Thyroid gland (tissue), 4 donors: ENCODE measurements around the gene PDAP1. TPM values are rescaled to one million over a fixed set of nuclear protein-coding genes. Genes with fewer than 3 reads are reported as not detected.

ENCODE experiments used
- DNase-seq, 2 donors: peaks; one replicate each; pipeline ENCODE4 v3.0.0-alpha.2; 2019
- H3K27ac ChIP-seq, 3 donors: fragments of 200-600 bp; sonication (generic); 1 replicate in 2 of 3; 2 replicates in 1 of 3; pipeline ENCODE4 v1.5.1; 2016 to 2019; ENCODE audit warnings: mild to moderate bottlenecking in 1 of 3, moderate library complexity in 1 of 3
- H3K27me3 ChIP-seq: fragments of 200-600 bp; sonication (generic); one replicate; pipeline ENCODE4 v1.5.1; 2019
- H3K36me3 ChIP-seq, 2 donors: fragments of 200-600 bp; sonication (generic); one replicate each; pipeline ENCODE4 v1.5.1; 2016 to 2019
- H3K4me1 ChIP-seq, 2 donors: fragments of 200-600 bp; sonication (generic); one replicate each; pipeline ENCODE4 v1.5.1; 2017 to 2019
- H3K4me3 ChIP-seq, 3 donors: fragments of 200-600 bp; sonication (generic); replicated peaks in 1 of 3; 1 replicate in 2 of 3; 2 replicates in 1 of 3; pipeline ENCODE4 v1.5.1; 2016; ENCODE audit warnings: mild to moderate bottlenecking in 1 of 3
- H3K9me3 ChIP-seq: fragments of 200-600 bp; sonication (generic); one replicate; pipeline ENCODE4 v1.5.1; 2017
- CTCF ChIP-seq, 6 experiments: fragments of 200-600 bp in 3 of 6; fragments of 450-650 bp in 3 of 6; sonication (generic) in 3 of 6; IDR thresholded peaks; one replicate each; pipeline ENCODE4 v1.5.1; 2016 to 2019; ENCODE audit warnings: antibody characterized with exemption in 6 of 6, mild to moderate bottlenecking in 2 of 6, inconsistent platforms in 1 of 6, moderate library complexity in 1 of 6
- POLR2A ChIP-seq, 2 donors: fragments of 450-650 bp; IDR thresholded peaks; one replicate each; pipeline ENCODE4 v1.6.1; 2017; ENCODE audit warnings: antibody characterized with exemption in 2 of 2, mild to moderate bottlenecking in 2 of 2, moderate library complexity in 1 of 2
- WGBS, 2 donors: methylation state at CpG; one replicate each; pipeline ENCODE4 v1.1.5; 2017; 5-methylcytosine and 5-hydroxymethylcytosine counted together
- intact Hi-C: fragments of 100-400 bp; cut with DNase I; formaldehyde crosslinking; loops from one replicate; pipeline ENCODE4 v1.15.1; 2023
- total RNA-seq, 4 donors: library from RNA; depleted of rRNA; stranded (reverse); fragments of >200 nt; gene quantifications; one replicate each; pipeline ENCODE4 v1.2.3, GENCODE V29; 2016

Gene PDAP1
- total RNA-seq, 4 donors from 2014 or later, result 73.9 to 112 (median 93.2) TPM

- intact Hi-C loops, result no loop called here
- no peaks in the 10 kb centered on the region for H3K27me3 ChIP-seq
- WGBS, 2 donors, result 80 to 87% methylated on average over 20 to 21 of the region's 21 CpGs
- peaks cover 6 to 19% of the 10 kb centered on the region in 2 donors for H3K4me1 ChIP-seq
- no peak for TF ChIP-seq POLR2A (IDR thresholded peaks at IDR 0.05)
- TF ChIP-seq CTCF (IDR thresholded peaks at IDR 0.05), result no peak
- no peak overlapping the region for H3K4me3 ChIP-seq
- peaks cover 46 to 52% of the 10 kb centered on the region in 2 donors for H3K36me3 ChIP-seq
- H3K27ac ChIP-seq, result no peak overlapping the region
- no peaks in the 10 kb centered on the region for H3K9me3 ChIP-seq
- no peak for DNase-seq
These were observed 11.7 kb downstream of the PDAP1 start for GRCh38 chr7:99396418-99397296.

- Histone ChIP-seq H3K27ac (no peak overlapping the region), H3K9me3 (no peaks in the 10 kb centered on the region), H3K27me3 (no peaks in the 10 kb centered on the region), H3K4me3 (no peak overlapping the region), H3K36me3 (peaks cover 43 to 55% of the 10 kb centered on the region in 2 donors), H3K4me1 (peaks cover 6 to 19% of the 10 kb centered on the region in 2 donors)
- DNase-seq, result no peak
- intact Hi-C loops, result no loop called here
- TF ChIP-seq CTCF (IDR thresholded peaks at IDR 0.05) (no peak), POLR2A (IDR thresholded peaks at IDR 0.05) (no peak)
- 88 to 95% methylated on average over 12 to 13 of the region's 14 CpGs for WGBS, 2 donors
These were observed 12.6 kb downstream of the PDAP1 start for GRCh38 chr7:99395616-99396327.

- Histone ChIP-seq H3K4me1 (peaks cover 6 to 12% of the 10 kb centered on the region in 2 donors), H3K4me3 (no peak overlapping the region), H3K27ac (no peak overlapping the region), H3K9me3 (no peaks in the 10 kb centered on the region), H3K36me3 (peaks cover 47 to 64% of the 10 kb centered on the region in 2 donors), H3K27me3 (no peaks in the 10 kb centered on the region)
- TF ChIP-seq POLR2A (IDR thresholded peaks at IDR 0.05), result no peak
- no peak for TF ChIP-seq CTCF (IDR thresholded peaks at IDR 0.05)
- no peak for DNase-seq
- 92 to 94% methylated on average over 2 to 4 of the region's 4 CpGs for WGBS, 2 donors
- intact Hi-C loops, result no loop called here
These were observed 14.3 kb downstream of the PDAP1 start for GRCh38 chr7:99394188-99394502.

- DNase-seq, result peak; percentile 53 to 71
- Histone ChIP-seq H3K36me3 (peaks cover 53 to 60% of the 10 kb centered on the region in 2 donors), H3K27ac (peak overlapping the region in 2 of 3 donors; percentile 5 to 61)
These were observed 14.8 kb downstream of the PDAP1 start for GRCh38 chr7:99393355-99394187.

More at GRCh38 chr7:99393355-99394187, 14.8 kb downstream of the PDAP1 start:
- Histone ChIP-seq H3K9me3 (no peaks in the 10 kb centered on the region), H3K4me3 (peak overlapping the region; percentile 4 to 58 (median 54)), H3K4me1 (peaks cover 6 to 12% of the 10 kb centered on the region in 2 donors), H3K27me3 (no peaks in the 10 kb centered on the region)
- intact Hi-C loops, result no loop called here
- 24 to 37% methylated on average over 22 of the region's 30 CpGs for WGBS, 2 donors
- TF ChIP-seq POLR2A (IDR thresholded peaks at IDR 0.05), result peak in 1 of 2 donors; percentile 20
- no peak for TF ChIP-seq CTCF (IDR thresholded peaks at IDR 0.05)
